Left cardiac atrium (tissue), 4 donors: ENCODE measurements around the gene SIGLEC14. TPM values are rescaled to one million over a fixed set of nuclear protein-coding genes. Genes with fewer than 3 reads are reported as not detected.
A peak's percentile ranks its signal among the peaks of the same experiment; 100 is the strongest.

Source experiments
- ATAC-seq, 2 donors: fragments of 200-7000 bp; cut with Tn5 transposase; one replicate each; pipeline ENCODE4 v1.9.1; 2020; ENCODE audit warnings: mild to moderate bottlenecking in 2 of 2, moderate library complexity in 2 of 2
- DNase-seq: peaks from one replicate; pipeline ENCODE4 v3.0.0-alpha.2; 2020
- intact Hi-C, 2 donors: fragments of 100-400 bp; cut with DNase I; formaldehyde crosslinking; loops; one replicate each; pipeline versions ENCODE4 v1.14.1 to v1.15.1; 2022 to 2023
- microRNA-seq, 2 donors: library from miRNA; unstranded; fragments of <30 nt; microRNA quantifications; one replicate each; pipeline ENCODE4 v1.2.0, GENCODE V29; 2020
- total RNA-seq, 2 donors: library from RNA; stranded (reverse); fragmentation: NEBNext Ultra II Directional; extraction: Animal tissue kit (Norgen Biotek cat#: 25700); gene quantifications; one replicate each; pipeline ENCODE4 v1.2.1, GENCODE V29; 2021
- donor health status: DM: no; HTN: yes; CAD: no.
- donor health status: DM: no; HTN: yes; CAD: no; lungs with severe emphysema.
- donor health status: DM: yes; HTN: yes; CAD: no.
- donor health status: Dilated cardiomyopathy.

The SIGLEC14 gene
- total RNA-seq, 2 donors from 2014 or later, result 1.2 to 4.2 TPM

DNA sequence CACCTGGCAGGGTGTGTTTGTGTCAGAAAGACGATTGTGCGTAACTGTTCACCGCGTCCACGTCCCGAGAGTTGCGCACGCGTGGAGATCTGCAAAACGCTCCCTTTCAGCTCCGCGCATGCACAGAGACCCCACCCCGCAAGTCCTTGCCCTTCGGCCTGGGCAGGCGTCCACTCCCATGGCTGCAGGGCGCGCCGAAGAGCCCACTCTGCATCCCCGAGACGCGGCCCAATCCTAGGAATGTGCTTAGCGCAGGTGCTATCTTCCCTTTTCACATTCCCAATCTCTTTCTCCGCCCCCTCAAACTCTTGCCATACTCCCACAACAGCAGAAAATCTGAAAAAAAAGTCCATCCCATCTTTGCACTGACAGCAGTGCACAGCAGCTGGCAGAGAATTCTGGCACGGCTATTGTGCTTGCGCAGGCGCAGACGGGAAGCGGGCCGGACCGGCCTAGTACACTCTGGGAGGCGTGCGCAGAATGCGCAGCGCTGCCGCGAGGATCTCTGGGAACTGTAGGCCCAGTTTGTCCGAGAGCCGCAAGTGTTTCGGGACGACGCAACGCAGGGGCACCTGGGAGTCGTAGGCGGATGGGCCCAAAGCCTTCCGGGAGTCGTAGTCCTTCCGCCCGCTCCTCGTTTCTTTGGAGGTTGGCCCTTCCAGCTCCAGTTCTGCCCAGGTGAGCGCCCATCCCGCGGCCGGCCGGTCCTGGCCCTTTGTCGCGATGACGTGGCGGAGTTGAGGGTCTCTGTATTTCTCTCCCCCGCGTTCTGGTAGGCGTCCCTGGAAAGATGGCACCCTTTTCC lies 52.5 kb downstream of the SIGLEC14 start:
- ATAC-seq, result peak; percentile 99
- intact Hi-C loops, result loop anchor here in 1 of 2 donors (10.0 kb wide), 1 partner anchor 61 kb away; no protein-coding TSS in a partner anchor
- DNase-seq, result peak; percentile 99

DNA sequence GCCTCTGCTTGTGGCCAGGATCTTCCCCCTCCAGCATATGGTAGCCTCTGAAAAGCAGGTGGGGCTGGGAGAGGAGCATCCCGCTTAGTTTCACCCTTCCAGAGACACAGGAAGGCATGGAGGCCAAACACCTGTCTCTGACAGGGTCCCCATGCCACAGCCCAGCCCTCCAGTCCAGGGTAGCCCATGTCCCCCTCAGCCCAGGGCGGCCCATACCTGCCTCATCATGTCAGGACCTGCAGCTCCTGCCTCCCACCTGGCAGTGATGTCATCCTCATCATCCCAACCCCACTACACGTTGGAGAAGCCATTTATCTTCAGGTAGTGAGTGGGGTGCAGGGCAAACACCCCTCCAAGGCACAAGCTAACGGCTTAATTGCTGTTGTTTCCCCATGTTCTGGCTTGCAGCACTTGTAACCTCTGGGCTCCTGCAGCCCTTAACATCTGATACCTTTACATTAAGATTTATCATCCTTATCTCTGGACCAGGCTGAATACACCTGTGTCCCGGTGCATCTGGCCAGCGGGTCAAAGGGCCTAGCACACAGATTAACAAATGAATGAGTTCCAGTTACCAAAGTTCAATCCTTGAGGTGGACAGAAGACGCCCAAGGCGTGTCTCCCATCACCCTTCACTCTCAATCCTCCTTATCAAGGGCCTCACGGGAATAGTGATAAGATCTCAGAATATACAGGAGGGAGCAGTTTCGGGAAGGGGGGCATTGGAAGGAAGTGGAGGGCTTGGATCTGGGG lies 53.3 kb downstream of the SIGLEC14 start:
- intact Hi-C loops, result loop anchor here in 1 of 2 donors (10.0 kb wide), 1 partner anchor 61 kb away; no protein-coding TSS in a partner anchor
- DNase-seq (no peak), ATAC-seq (no peak)

Small RNA genes lying within 50 kb of the gene (microRNA-seq; reads per million reads assigned to microRNA genes)
- gene MIR125A, result 4,866 to 7,249 reads per million in 2 donors
- gene MIR99B, result 9,567 to 11,233 reads per million in 2 donors
- gene MIRLET7E, result 4,934 to 5,408 reads per million in 2 donors

Other genes with a start within 250 kb of the SIGLEC14 start
- gene SIGLEC10, start 229.2 kb downstream of the SIGLEC14 start, total RNA-seq, result 1 to 10 TPM; 1.4 to 1.6 TPM
- under 1 TPM in 1 of 2 donors, not detected in 1; 0.09 TPM for gene SIGLEC8, start 188.4 kb downstream of the SIGLEC14 start, total RNA-seq
- not detected for gene CEACAM18, start 168.3 kb downstream of the SIGLEC14 start, total RNA-seq
- gene SIGLEC12, start 145.0 kb downstream of the SIGLEC14 start, total RNA-seq, result 1 to 10 TPM in 1 of 2 donors, not detected in 1; 1.1 TPM
- 1 to 10 TPM in 1 of 2 donors, not detected in 1; 1.0 TPM for gene SIGLEC6, start 115.2 kb downstream of the SIGLEC14 start, total RNA-seq
- gene ZNF175, start 75.5 kb downstream of the SIGLEC14 start, total RNA-seq, result 10 to 100 TPM in 1 of 2 donors, 1 to 10 TPM in 1; 9.6 to 10.8 TPM
- under 1 TPM; 0.71 to 0.81 TPM for gene SIGLEC5, start 16.4 kb downstream of the SIGLEC14 start, total RNA-seq
- 10 to 100 TPM; 11.7 to 17.1 TPM for gene SPACA6, start 46.5 kb upstream of the SIGLEC14 start, total RNA-seq
- gene HAS1, start 77.2 kb upstream of the SIGLEC14 start, total RNA-seq, result 1 to 10 TPM; 7.2 to 8.7 TPM
- gene FPR1, start 105.1 kb upstream of the SIGLEC14 start, total RNA-seq, result 10 to 100 TPM; 12.9 to 14.5 TPM
- gene FPR2, start 114.4 kb upstream of the SIGLEC14 start, total RNA-seq, result 1 to 10 TPM; 1.1 to 2.4 TPM
- 10 to 100 TPM; 11.0 TPM for gene FPR3, start 148.3 kb upstream of the SIGLEC14 start, total RNA-seq
- gene ZNF577, start 241.1 kb upstream of the SIGLEC14 start, total RNA-seq, result 1 to 10 TPM; 7.3 to 9.3 TPM